HepG2 (cell line): ENCODE results near the gene DNMT1. TPM values are rescaled to one million over a fixed set of nuclear protein-coding genes. Genes with fewer than 3 reads are reported as not detected.

ENCODE experiments used
- ATAC-seq: fragments of 200-7000 bp; cut with Tn5 transposase; 3 replicates; pipeline ENCODE4 v1.9.1; 2020; ENCODE audit warnings: mild to moderate bottlenecking, moderate library complexity
- BruUV-seq: library from RNA; stranded (reverse); fragments of 400-500 nt; replicated peaks from 2 replicates; lab custom pipeline; 2021; lab: Mats Ljungman, UMichigan
- CTCF ChIA-PET: fragments of 300-600 bp; formaldehyde crosslinking; extraction: SDS; loops from one replicate; lab custom pipeline; 2021; ENCODE audit warnings: low total read pairs, inconsistent platforms, low intra/inter-chr PET ratio; lab: Yijun Ruan, JAX
- POLR2A ChIA-PET: fragments of 350-600 bp; sonication (Branson Sonifier 250); formaldehyde crosslinking; loops from one replicate; lab custom pipeline; 2020; ENCODE audit warnings: antibody characterized with exemption, inconsistent platforms; lab: Yijun Ruan, JAX
- DNase-seq: peaks from one replicate; pipeline ENCODE4 v3.0.0-alpha.2; 2015; ENCODE audit warnings: low spot score
- FAIRE-seq: peaks from 3 replicates; lab custom pipeline; 2011; peaks lifted over from hg19 to GRCh38; lab: Jason Lieb, UNC
- H2AFZ ChIP-seq: one replicate; pipeline ENCODE4 v1.6.1; 2011; ENCODE audit warnings: low read length, inconsistent platforms
- H3K27ac ChIP-seq: fragments of 300-600 bp; 3 replicates; pipeline ENCODE4 v1.8.0; 2011; ENCODE audit warnings: mixed run types, mild to moderate bottlenecking, mixed read lengths, low read length, inconsistent platforms; ENCODE audit not compliant: insufficient read depth; ENCODE audit errors: extremely low read length
- H3K27me3 ChIP-seq, 2 experiments: fragments of 200-600 bp in 1 of 2; 2 replicates in 1 of 2; 3 replicates in 1 of 2; pipeline versions ENCODE4 v1.6.0 to v1.8.0; 2011; ENCODE audit warnings: low read length in 2 of 2, mild to moderate bottlenecking in 2 of 2, moderate library complexity in 2 of 2, inconsistent platforms in 1 of 2; ENCODE audit not compliant: insufficient read depth in 2 of 2, control insufficient read depth in 1 of 2
- H3K36me3 ChIP-seq, 2 experiments: fragments of 200-600 bp in 1 of 2; replicated peaks in 1 of 2; 2 replicates in 1 of 2; 3 replicates in 1 of 2; pipeline versions ENCODE4 v1.5.1 to v1.8.0; 2011; ENCODE audit warnings: low read length in 2 of 2, inconsistent platforms in 1 of 2; ENCODE audit not compliant: insufficient read depth in 2 of 2, control insufficient read depth in 1 of 2
- H3K4me1 ChIP-seq: 2 replicates; pipeline ENCODE4 v1.5.1; 2012; ENCODE audit warnings: low read length, inconsistent platforms; ENCODE audit not compliant: insufficient read depth
- H3K4me2 ChIP-seq: 2 replicates; pipeline ENCODE4 v1.6.0; 2011; ENCODE audit warnings: low read depth, low read length, inconsistent platforms
- H3K4me3 ChIP-seq, 3 experiments: fragments of 200-600 bp in 1 of 3; sonication (generic), shearing (Covaris generic) in 1 of 3; replicated peaks in 1 of 3; 2 replicates each; pipeline ENCODE4 v1.5.1; 2011 to 2016; ENCODE audit warnings: low read length in 3 of 3, inconsistent platforms in 2 of 3, low read depth in 2 of 3, mild to moderate bottlenecking in 2 of 3, control low read depth in 1 of 3, mixed read lengths in 1 of 3; ENCODE audit not compliant: insufficient read depth in 1 of 3
- H3K79me2 ChIP-seq: one replicate; pipeline ENCODE4 v1.6.1; 2011; ENCODE audit warnings: low read length, inconsistent platforms; ENCODE audit not compliant: insufficient read depth
- H3K9ac ChIP-seq: 2 replicates; pipeline ENCODE4 v1.6.0; 2011; ENCODE audit warnings: mild to moderate bottlenecking, low read depth, low read length, inconsistent platforms; ENCODE audit not compliant: insufficient read depth
- H3K9me3 ChIP-seq: 2 replicates; pipeline ENCODE4 v1.5.1; 2012; ENCODE audit warnings: mild to moderate bottlenecking, low read length
- H4K20me1 ChIP-seq: 2 replicates; pipeline ENCODE4 v1.6.0; 2011; ENCODE audit warnings: inconsistent platforms, mild to moderate bottlenecking, low read length, moderate library complexity; ENCODE audit not compliant: insufficient read depth
- AGO1 ChIP-seq: fragments of 200-400 bp; formaldehyde crosslinking; IDR thresholded peaks from 2 replicates; pipeline ENCODE4 v1.6.1; 2017; ENCODE audit warnings: mild to moderate bottlenecking, low read depth, low read length, moderate library complexity; ENCODE audit not compliant: poor library complexity, severe bottlenecking
- MED1 ChIP-seq: sonication (generic); formaldehyde crosslinking; IDR thresholded peaks from 2 replicates; pipeline ENCODE4 v1.4.0; 2020; ENCODE audit warnings: missing genetic modification reagents
- MEIS1 ChIP-seq: sonication (generic); formaldehyde crosslinking; IDR thresholded peaks from 2 replicates; pipeline ENCODE4 v1.9.0; 2021; ENCODE audit warnings: mild to moderate bottlenecking, missing genetic modification reagents, moderate library complexity, borderline replicate concordance
- MIXL1 ChIP-seq: IDR thresholded peaks from 2 replicates; pipeline ENCODE4 v1.6.1; 2016
- PCBP1 ChIP-seq: fragments of 200-400 bp; formaldehyde crosslinking; IDR thresholded peaks from 2 replicates; pipeline ENCODE4 v1.6.1; 2017; ENCODE audit warnings: mild to moderate bottlenecking, low read depth, low read length, borderline replicate concordance
- PPARG ChIP-seq: conservative IDR thresholded peaks from 2 replicates; pipeline ENCODE4 v1.6.1; 2016; ENCODE audit warnings: missing biosample characterization, missing genetic modification reagents
- TBX2 ChIP-seq: sonication (generic); formaldehyde crosslinking; IDR thresholded peaks from 2 replicates; pipeline ENCODE4 v1.5.0; 2020; ENCODE audit warnings: missing genetic modification reagents, mild to moderate bottlenecking, borderline replicate concordance
- ZFP1 ChIP-seq: IDR thresholded peaks from 2 replicates; pipeline ENCODE4 v1.6.1; 2016
- ZKSCAN8 ChIP-seq: IDR thresholded peaks from 2 replicates; pipeline ENCODE4 v1.6.1; 2016; ENCODE audit warnings: borderline replicate concordance, missing genetic modification reagents, missing compliant biosample characterization
- ZMYM2 ChIP-seq: sonication (generic); formaldehyde crosslinking; IDR thresholded peaks from 2 replicates; pipeline ENCODE4 v1.8.0; 2022; ENCODE audit warnings: mild to moderate bottlenecking, missing genetic modification reagents
- ZNF264 ChIP-seq: sonication (generic); formaldehyde crosslinking; IDR thresholded peaks from 2 replicates; pipeline ENCODE4 v1.4.0; 2020; ENCODE audit warnings: missing genetic modification reagents
- ZNF367 ChIP-seq: sonication (generic); formaldehyde crosslinking; IDR thresholded peaks from 2 replicates; pipeline ENCODE4 v1.4.0; 2020; ENCODE audit warnings: missing genetic modification reagents, borderline replicate concordance
- ZNF747 ChIP-seq: sonication (generic); formaldehyde crosslinking; IDR thresholded peaks from 2 replicates; pipeline ENCODE4 v1.8.1; 2023; ENCODE audit warnings: missing genetic modification reagents, mild to moderate bottlenecking, borderline replicate concordance
- WGBS: methylation state at CpG from one replicate; pipeline ENCODE4 v1.1.6; 2017; ENCODE audit warnings: low lambda C conversion rate; 5-methylcytosine and 5-hydroxymethylcytosine counted together
- in situ Hi-C: cut with HindIII; loops from 2 replicates; pipeline ENCODE4 v1.10.0; 2017; ENCODE audit warnings: low pct_unique_long_range_greater_than_20kb; ENCODE audit not compliant: extremely low pct_ligation_motif_present
- intact Hi-C: fragments of 100-400 bp; cut with micrococcal nuclease; formaldehyde crosslinking; loops from one replicate; pipeline ENCODE4 v1.10.0; 2022; ENCODE audit not compliant: unreplicated experiment
- polyA plus RNA-seq, 8 experiments: library from polyadenylated mRNA; depleted of rRNA in 3 of 8; stranded (reverse) in 7 of 8; unstranded in 1 of 8; fragments of >200 nt; fragmentation: Illumina TruSeq in 4 of 8; extraction: Trizol in 4 of 8; gene quantifications; 2 replicates each; pipeline versions ENCODE4 v1.2.1 to v1.2.3, GENCODE V29; 2011 to 2016; ENCODE audit warnings: low read depth in 4 of 8, missing spikeins in 1 of 8, mixed read lengths in 1 of 8; ENCODE audit not compliant: insufficient read depth in 1 of 8
- total RNA-seq, 5 experiments: library from RNA; depleted of rRNA; stranded (reverse); fragments of >200 nt; fragmentation: Illumina TruSeq; extraction: Trizol; gene quantifications; 2 replicates each; pipeline ENCODE4 v1.2.3, GENCODE V29; 2016; ENCODE audit warnings: low read depth in 1 of 5
- TF ChIP-seq, protein P1 (sequence below): IDR thresholded peaks from 2 replicates; pipeline ENCODE4 v1.6.1; 2016; ENCODE audit warnings: low read depth, missing genetic modification reagents, missing compliant biosample characterization
- TF ChIP-seq, protein P2 (sequence below): IDR thresholded peaks from 2 replicates; pipeline ENCODE4 v1.4.0; 2020; ENCODE audit warnings: mild to moderate bottlenecking, missing genetic modification reagents

DNMT1 gene
- total and polyA plus RNA-seq, 2 of the 13 experiments (the other 11 are each of a cell fraction or from before 2014, with no cell fraction given), result 31.2 to 91.1 TPM

DNA sequence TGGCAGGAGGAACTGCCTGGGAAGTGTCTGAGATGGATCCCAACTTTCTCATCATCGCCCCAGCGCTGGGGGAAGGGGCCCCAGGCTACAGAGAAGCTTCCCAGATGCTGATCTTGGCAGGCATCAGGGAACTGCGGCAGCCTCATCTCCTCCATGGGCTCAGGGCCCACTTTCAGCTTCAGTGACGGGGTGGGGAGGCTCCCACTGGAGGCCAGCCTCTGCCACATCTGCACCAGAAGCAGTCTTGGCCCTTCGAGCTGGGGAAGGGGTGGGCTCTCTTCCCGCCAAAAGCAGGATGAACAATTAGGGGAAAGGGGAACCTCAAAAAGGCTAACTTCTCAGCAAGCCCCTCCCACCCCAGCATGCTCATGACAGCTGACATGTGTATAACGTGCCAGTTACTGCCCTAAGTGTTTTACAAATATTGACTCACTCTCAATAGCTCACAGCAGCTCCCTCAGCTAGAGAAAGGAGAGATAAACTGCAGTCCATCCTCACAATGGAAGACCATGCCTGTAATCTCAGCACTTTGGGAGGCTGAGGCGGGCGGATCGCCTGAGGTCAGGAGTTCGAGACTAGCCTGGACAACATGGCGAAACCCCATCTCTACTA lies 43.5 kb upstream of the DNMT1 start:
- in situ Hi-C loops, result loop anchor here (10.0 kb wide), 1 partner anchor 303 kb away; the partner anchor contains the start of gene OLFM2
- peak; percentile 95 for TF ChIP-seq ZMYM2 (CRISPR knock-in tag)
- TF ChIP-seq, protein P1, sequence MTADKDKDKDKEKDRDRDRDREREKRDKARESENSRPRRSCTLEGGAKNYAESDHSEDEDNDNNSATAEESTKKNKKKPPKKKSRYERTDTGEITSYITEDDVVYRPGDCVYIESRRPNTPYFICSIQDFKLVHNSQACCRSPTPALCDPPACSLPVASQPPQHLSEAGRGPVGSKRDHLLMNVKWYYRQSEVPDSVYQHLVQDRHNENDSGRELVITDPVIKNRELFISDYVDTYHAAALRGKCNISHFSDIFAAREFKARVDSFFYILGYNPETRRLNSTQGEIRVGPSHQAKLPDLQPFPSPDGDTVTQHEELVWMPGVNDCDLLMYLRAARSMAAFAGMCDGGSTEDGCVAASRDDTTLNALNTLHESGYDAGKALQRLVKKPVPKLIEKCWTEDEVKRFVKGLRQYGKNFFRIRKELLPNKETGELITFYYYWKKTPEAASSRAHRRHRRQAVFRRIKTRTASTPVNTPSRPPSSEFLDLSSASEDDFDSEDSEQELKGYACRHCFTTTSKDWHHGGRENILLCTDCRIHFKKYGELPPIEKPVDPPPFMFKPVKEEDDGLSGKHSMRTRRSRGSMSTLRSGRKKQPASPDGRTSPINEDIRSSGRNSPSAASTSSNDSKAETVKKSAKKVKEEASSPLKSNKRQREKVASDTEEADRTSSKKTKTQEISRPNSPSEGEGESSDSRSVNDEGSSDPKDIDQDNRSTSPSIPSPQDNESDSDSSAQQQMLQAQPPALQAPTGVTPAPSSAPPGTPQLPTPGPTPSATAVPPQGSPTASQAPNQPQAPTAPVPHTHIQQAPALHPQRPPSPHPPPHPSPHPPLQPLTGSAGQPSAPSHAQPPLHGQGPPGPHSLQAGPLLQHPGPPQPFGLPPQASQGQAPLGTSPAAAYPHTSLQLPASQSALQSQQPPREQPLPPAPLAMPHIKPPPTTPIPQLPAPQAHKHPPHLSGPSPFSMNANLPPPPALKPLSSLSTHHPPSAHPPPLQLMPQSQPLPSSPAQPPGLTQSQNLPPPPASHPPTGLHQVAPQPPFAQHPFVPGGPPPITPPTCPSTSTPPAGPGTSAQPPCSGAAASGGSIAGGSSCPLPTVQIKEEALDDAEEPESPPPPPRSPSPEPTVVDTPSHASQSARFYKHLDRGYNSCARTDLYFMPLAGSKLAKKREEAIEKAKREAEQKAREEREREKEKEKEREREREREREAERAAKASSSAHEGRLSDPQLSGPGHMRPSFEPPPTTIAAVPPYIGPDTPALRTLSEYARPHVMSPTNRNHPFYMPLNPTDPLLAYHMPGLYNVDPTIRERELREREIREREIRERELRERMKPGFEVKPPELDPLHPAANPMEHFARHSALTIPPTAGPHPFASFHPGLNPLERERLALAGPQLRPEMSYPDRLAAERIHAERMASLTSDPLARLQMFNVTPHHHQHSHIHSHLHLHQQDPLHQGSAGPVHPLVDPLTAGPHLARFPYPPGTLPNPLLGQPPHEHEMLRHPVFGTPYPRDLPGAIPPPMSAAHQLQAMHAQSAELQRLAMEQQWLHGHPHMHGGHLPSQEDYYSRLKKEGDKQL (CRISPR knock-in tag), result peak; percentile 87; the same call in 1 of the 2 replicates
- TF ChIP-seq PCBP1, result no peak
- TF ChIP-seq ZNF367 (CRISPR knock-in tag), result no peak
- TF ChIP-seq ZNF264 (CRISPR knock-in tag), result 0 out of 2 replicates have a peak, but pooled peaks have one; percentile 32
- no peak for TF ChIP-seq AGO1
- 0 out of 2 replicates have a peak, but pooled peaks have one; percentile 33 for TF ChIP-seq ZFP1 (CRISPR knock-in tag)
- TF ChIP-seq ZNF747 (CRISPR knock-in tag), result no peak
- TF ChIP-seq, protein P2, sequence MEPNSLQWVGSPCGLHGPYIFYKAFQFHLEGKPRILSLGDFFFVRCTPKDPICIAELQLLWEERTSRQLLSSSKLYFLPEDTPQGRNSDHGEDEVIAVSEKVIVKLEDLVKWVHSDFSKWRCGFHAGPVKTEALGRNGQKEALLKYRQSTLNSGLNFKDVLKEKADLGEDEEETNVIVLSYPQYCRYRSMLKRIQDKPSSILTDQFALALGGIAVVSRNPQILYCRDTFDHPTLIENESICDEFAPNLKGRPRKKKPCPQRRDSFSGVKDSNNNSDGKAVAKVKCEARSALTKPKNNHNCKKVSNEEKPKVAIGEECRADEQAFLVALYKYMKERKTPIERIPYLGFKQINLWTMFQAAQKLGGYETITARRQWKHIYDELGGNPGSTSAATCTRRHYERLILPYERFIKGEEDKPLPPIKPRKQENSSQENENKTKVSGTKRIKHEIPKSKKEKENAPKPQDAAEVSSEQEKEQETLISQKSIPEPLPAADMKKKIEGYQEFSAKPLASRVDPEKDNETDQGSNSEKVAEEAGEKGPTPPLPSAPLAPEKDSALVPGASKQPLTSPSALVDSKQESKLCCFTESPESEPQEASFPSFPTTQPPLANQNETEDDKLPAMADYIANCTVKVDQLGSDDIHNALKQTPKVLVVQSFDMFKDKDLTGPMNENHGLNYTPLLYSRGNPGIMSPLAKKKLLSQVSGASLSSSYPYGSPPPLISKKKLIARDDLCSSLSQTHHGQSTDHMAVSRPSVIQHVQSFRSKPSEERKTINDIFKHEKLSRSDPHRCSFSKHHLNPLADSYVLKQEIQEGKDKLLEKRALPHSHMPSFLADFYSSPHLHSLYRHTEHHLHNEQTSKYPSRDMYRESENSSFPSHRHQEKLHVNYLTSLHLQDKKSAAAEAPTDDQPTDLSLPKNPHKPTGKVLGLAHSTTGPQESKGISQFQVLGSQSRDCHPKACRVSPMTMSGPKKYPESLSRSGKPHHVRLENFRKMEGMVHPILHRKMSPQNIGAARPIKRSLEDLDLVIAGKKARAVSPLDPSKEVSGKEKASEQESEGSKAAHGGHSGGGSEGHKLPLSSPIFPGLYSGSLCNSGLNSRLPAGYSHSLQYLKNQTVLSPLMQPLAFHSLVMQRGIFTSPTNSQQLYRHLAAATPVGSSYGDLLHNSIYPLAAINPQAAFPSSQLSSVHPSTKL (CRISPR knock-in tag), result peak; percentile 75
- TF ChIP-seq MEIS1, result peak; percentile 94
- TF ChIP-seq MED1, result peak; percentile 59
- TF ChIP-seq MIXL1 (CRISPR knock-in tag), result 0 out of 2 replicates have a peak, but pooled peaks have one; percentile 48
- peak; percentile 43; the same call in 1 of the 2 replicates for TF ChIP-seq ZKSCAN8
- TF ChIP-seq PPARG (CRISPR knock-in tag), result peak; percentile 90
- peak; percentile 95 for TF ChIP-seq TBX2 (CRISPR knock-in tag)

More for the DNA sequence above, 43.5 kb upstream of the DNMT1 start:
- H3K79me2 ChIP-seq, result no peaks in the 10 kb centered on the region
- peak; percentile 88 for ATAC-seq
- DNase-seq, result peak; percentile 83
- no peaks in the 10 kb centered on the region for H4K20me1 ChIP-seq
- H3K27me3 ChIP-seq, result no peaks in the 10 kb centered on the region; a peak in 1 of 5 replicates
- 4% methylated on average over 4 of the region's 12 CpGs for WGBS
- ChIA-PET CTCF (interaction anchor here (0.8 kb wide), 1 partner anchor 12 kb away, joined by 3 read pairs; no protein-coding TSS in a partner anchor), POLR2A (interaction anchor here (0.9 to 1.1 kb wide), 3 partner anchors 8 to 13 kb away, joined by 3 to 5 read pairs (median 3); partner anchors contain the start of gene MRPL4)
- intact Hi-C loops, result loop anchor here (5.0 kb wide), 1 partner anchor 46 kb away; the partner anchor contains the start of gene DNMT1
- peak overlapping the region; percentile 3; the same call in 1 of the 2 replicates for H3K4me2 ChIP-seq
- FAIRE-seq, result peak; percentile 64
- H3K36me3 ChIP-seq, result no peaks in the 10 kb centered on the region
- H3K27ac ChIP-seq, result no peak overlapping the region
- H3K9ac ChIP-seq, result no peak overlapping the region
- peaks cover 66% of the 10 kb centered on the region for H3K4me1 ChIP-seq
- no peak overlapping the region for H2AFZ ChIP-seq
- no peak overlapping the region; a peak in 1 of 6 replicates for H3K4me3 ChIP-seq
- H3K9me3 ChIP-seq, result no peaks in the 10 kb centered on the region
- BruUV-seq, result no TSS peak
